Measurements from ENCODE around the gene MTCL1. TPM values are rescaled to one million over a fixed set of nuclear protein-coding genes. Genes with fewer than 3 reads are reported as not detected.

Gene MTCL1
- total RNA-seq, 1 donor from 2014 or later, result 2.9 TPM

DNA sequence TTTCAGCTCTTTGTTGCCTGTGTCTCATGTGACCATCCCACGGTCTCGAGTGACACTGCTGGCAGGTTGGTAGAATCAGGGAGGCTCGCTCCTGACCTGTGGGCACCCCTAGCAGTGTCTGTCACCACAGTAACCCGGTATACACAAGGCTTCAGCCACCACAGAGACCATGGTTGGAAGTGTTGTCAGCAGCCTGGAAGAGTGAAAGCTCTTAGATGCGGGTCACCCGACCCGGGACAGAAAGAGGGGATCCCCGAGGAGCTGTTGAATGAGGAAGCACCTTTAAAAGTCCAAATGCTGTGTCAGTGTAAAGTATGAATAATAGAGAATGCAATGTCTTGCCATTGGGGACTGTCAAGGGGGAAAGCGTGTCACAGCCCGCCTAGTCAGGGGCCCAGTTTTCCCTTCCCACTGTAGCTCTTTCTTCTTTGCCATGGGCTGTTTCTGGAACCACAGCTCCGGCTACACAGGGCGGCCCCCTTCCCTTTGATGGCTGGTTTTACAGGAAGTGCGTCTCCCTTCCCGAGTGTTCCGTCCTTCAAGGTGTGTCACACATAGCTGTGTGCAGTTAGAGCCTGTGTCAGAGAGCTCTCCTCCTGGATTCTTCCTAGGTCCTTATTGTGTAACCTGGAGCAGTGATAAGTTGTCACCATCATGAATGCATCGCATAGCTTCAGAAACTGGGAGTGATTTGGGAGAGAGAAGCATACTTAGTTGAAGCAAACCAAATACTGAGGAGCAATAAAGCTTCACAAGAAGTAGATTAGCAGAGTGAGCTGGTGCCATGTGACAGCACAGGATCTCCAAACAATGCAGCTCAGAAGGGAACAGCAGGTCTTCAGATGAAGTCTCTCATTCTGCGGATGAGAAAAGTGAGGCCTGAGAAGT, 81.4 kb downstream of the MTCL1 start:
- H3K4me1 Mint-ChIP-seq, result peaks cover 11% of the 10 kb centered on the region
- DNase-seq (no peak), ATAC-seq (ENCODE audit: low read depth) (peak; percentile 65)
- no peaks in the 10 kb centered on the region for H3K9me3 Mint-ChIP-seq
- H3K27me3 Mint-ChIP-seq, result no peaks in the 10 kb centered on the region
- peak overlapping the region; percentile 19 for H3K27ac Mint-ChIP-seq
- H3K4me3 Mint-ChIP-seq, result peak overlapping the region; percentile 53
- intact Hi-C loops (cut with micrococcal nuclease), result loop anchor here (1.0 to 10.0 kb wide), 2 partner anchors 90 to 198 kb away; no protein-coding TSS in a partner anchor
- no peaks in the 10 kb centered on the region for H3K36me3 Mint-ChIP-seq (ENCODE audit: low read depth)
- ChIA-PET POLR2A (no interaction called here), CTCF (interaction anchor here (1.6 to 2.2 kb wide), 2 partner anchors 79 to 132 kb away, joined by 6 to 9 read pairs; no protein-coding TSS in a partner anchor)
- TF ChIP-seq, protein P1, sequence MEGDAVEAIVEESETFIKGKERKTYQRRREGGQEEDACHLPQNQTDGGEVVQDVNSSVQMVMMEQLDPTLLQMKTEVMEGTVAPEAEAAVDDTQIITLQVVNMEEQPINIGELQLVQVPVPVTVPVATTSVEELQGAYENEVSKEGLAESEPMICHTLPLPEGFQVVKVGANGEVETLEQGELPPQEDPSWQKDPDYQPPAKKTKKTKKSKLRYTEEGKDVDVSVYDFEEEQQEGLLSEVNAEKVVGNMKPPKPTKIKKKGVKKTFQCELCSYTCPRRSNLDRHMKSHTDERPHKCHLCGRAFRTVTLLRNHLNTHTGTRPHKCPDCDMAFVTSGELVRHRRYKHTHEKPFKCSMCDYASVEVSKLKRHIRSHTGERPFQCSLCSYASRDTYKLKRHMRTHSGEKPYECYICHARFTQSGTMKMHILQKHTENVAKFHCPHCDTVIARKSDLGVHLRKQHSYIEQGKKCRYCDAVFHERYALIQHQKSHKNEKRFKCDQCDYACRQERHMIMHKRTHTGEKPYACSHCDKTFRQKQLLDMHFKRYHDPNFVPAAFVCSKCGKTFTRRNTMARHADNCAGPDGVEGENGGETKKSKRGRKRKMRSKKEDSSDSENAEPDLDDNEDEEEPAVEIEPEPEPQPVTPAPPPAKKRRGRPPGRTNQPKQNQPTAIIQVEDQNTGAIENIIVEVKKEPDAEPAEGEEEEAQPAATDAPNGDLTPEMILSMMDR (IDR thresholded peaks at IDR 0.05), result no peak

DNA sequence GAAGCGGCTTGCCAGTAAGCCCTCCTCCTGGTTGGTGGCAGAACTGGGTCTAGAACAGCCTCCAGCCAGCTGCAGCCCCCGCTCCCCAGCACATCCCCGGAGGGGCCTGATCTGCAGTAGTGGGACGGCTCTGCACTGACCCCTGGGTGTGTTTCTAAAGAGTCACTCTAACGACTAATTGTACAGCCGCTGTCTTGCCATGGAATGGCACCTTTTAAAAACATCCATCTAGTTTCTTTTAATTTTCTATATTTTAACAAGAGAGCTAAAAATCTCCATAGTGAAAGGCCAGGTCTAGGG, 82.0 kb downstream of the MTCL1 start:
- no peak for DNase-seq
- Mint-ChIP-seq H3K36me3 (ENCODE audit: low read depth) (no peaks in the 10 kb centered on the region), H3K9me3 (no peaks in the 10 kb centered on the region), H3K4me3 (no peak overlapping the region), H3K4me1 (peaks cover 11% of the 10 kb centered on the region), H3K27ac (no peak overlapping the region), H3K27me3 (no peaks in the 10 kb centered on the region)
- no peak for ATAC-seq (ENCODE audit: low read depth)
- intact Hi-C loops (cut with micrococcal nuclease), result loop anchor here (10.0 kb wide), 1 partner anchor 197 kb away; no protein-coding TSS in a partner anchor
- ChIA-PET CTCF (interaction anchor here (1.6 kb wide), 1 partner anchor 133 kb away, joined by 9 read pairs; no protein-coding TSS in a partner anchor), POLR2A (no interaction called here)
- TF ChIP-seq, protein P1 (IDR thresholded peaks at IDR 0.05), result no peak

DNA sequence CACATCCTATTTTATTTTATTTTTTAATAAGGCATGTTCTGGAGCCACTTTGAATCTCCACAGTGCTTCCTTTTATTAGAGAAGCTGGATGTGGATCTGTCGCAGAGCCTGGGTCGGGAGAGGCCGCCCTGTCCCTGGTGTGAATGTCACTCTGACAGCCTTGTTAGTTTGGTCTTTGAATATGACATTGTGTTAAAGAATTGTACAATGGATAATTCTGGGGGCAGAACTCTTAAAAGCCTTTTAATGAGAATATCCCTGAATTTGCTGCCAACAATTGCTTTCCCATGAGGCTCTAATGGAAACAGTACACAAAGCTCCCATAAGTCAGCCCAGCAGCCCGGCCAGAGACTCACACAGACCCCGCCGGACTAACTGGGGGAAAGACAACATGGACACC, 82.4 kb downstream of the MTCL1 start:
- Mint-ChIP-seq H3K4me3 (no peak overlapping the region), H3K4me1 (peaks cover 11% of the 10 kb centered on the region), H3K9me3 (no peaks in the 10 kb centered on the region), H3K36me3 (ENCODE audit: low read depth) (no peaks in the 10 kb centered on the region), H3K27ac (no peak overlapping the region), H3K27me3 (no peaks in the 10 kb centered on the region)
- ATAC-seq (ENCODE audit: low read depth) (no peak), DNase-seq (no peak)
- intact Hi-C loops (cut with micrococcal nuclease), result loop anchor here (10.0 kb wide), 1 partner anchor 197 kb away; no protein-coding TSS in a partner anchor
- POLR2A ChIA-PET, result no interaction called here
- CTCF ChIA-PET, result interaction anchor here (1.3 to 1.6 kb wide), 2 partner anchors 133 to 200 kb away, joined by 3 to 9 read pairs; no protein-coding TSS in a partner anchor
- TF ChIP-seq, protein P1 (IDR thresholded peaks at IDR 0.05), result no peak

DNA sequence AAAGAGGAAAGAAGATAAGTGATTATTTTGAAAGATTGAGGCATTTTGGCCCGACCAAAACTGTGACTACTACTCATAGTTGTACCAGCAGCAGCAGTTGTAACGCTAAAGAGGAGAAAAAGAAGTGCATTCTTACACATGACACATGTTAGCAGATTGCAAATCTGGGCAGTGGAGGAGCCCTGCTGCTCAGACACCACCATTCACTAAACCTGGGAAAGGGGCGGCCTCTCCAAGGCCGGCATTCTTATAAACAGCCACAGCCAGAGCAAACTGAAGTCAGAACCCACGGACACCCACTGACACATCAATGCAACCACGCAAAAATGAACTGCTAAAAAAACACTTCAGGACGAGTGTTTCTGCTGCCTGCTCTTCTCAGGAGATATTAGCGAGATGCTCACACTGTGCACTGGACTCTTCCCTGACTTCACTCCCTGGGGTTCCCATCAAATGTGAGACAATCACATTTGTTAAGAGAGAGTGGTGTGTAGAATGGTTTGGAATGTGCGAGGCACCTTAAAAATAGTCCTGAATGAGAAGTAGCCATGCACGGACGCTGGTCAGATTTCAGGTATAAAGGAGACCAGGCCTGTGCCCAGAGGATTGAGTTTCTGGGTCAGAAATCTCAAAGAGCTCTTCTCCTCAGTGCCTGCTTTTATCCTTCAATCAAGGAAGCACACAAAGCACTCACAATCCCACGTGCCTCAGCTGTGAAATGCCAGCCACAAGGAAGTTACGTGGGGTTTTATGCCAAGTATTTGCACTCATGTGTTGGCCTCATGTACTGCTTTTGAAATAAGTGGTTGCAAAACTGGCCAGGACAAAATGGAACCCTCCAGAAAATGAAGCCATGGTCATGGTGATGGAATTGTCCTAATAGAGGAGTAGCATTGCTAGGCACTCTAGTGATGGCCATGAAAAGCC, 83.4 kb downstream of the MTCL1 start:
- CTCF ChIA-PET, result interaction anchor here (1.3 kb wide), 1 partner anchor 199 kb away, joined by 3 read pairs; no protein-coding TSS in a partner anchor

More for the DNA sequence above, 83.4 kb downstream of the MTCL1 start:
- peaks cover 11% of the 10 kb centered on the region for H3K4me1 Mint-ChIP-seq
- POLR2A ChIA-PET, result no interaction called here
- H3K27ac Mint-ChIP-seq, result no peak overlapping the region
- no peak for ATAC-seq (ENCODE audit: low read depth)
- H3K36me3 Mint-ChIP-seq (ENCODE audit: low read depth), result no peaks in the 10 kb centered on the region
- H3K9me3 Mint-ChIP-seq, result no peaks in the 10 kb centered on the region
- intact Hi-C loops (cut with micrococcal nuclease), result loop anchor here (10.0 kb wide), 1 partner anchor 196 kb away; no protein-coding TSS in a partner anchor
- TF ChIP-seq, protein P1 (IDR thresholded peaks at IDR 0.05), result no peak
- no peak for DNase-seq
- no peaks in the 10 kb centered on the region for H3K27me3 Mint-ChIP-seq
- H3K4me3 Mint-ChIP-seq, result no peak overlapping the region
